H9 (cell line): ENCODE results near the gene IGF2BP3. TPM values are rescaled to one million over a fixed set of nuclear protein-coding genes. Genes with fewer than 3 reads are reported as not detected.
"Not testable (repeated sequence)": the region's sequence is repeated elsewhere in the genome, so short reads cannot be mapped to it uniquely, and the experiment has no call there.

ENCODE experiments used
- DNase-seq: peaks from one replicate; pipeline ENCODE4 v3.0.0-alpha.2; 2017
- H2AFZ ChIP-seq: one replicate; pipeline ENCODE4 v1.6.1; 2013; ENCODE audit warnings: mild to moderate bottlenecking, low read length, control low read depth, moderate library complexity
- H2AK5ac ChIP-seq: 2 replicates; pipeline ENCODE4 v1.6.1; 2013; ENCODE audit warnings: low read length, control low read depth, mixed read lengths; ENCODE audit not compliant: insufficient read length
- H2BK120ac ChIP-seq: one replicate; pipeline ENCODE4 v1.6.1; 2013; ENCODE audit warnings: low read depth, mild to moderate bottlenecking, low read length, control low read depth, inconsistent platforms; ENCODE audit not compliant: poor library complexity, severe bottlenecking
- H2BK12ac ChIP-seq: 2 replicates; pipeline ENCODE4 v1.6.1; 2013; ENCODE audit warnings: low read length, control low read depth, mixed read lengths, low read depth; ENCODE audit not compliant: insufficient read length
- H2BK15ac ChIP-seq: 2 replicates; pipeline ENCODE4 v1.6.1; 2013; ENCODE audit warnings: low read depth, low read length, control low read depth
- H2BK20ac ChIP-seq: one replicate; pipeline ENCODE4 v1.6.1; 2013; ENCODE audit warnings: low read depth, mild to moderate bottlenecking, low read length, control low read depth, inconsistent platforms; ENCODE audit not compliant: poor library complexity, severe bottlenecking
- H2BK5ac ChIP-seq: 2 replicates; pipeline ENCODE4 v1.6.1; 2013; ENCODE audit warnings: low read length, control low read depth, mixed read lengths; ENCODE audit not compliant: insufficient read length
- H3K14ac ChIP-seq: 2 replicates; pipeline ENCODE4 v1.6.1; 2013; ENCODE audit warnings: low read length, control low read depth; ENCODE audit not compliant: insufficient read depth
- H3K18ac ChIP-seq: 2 replicates; pipeline ENCODE4 v1.6.1; 2013; ENCODE audit warnings: low read depth, mild to moderate bottlenecking, mixed read lengths, low read length, control low read depth; ENCODE audit not compliant: insufficient read length
- H3K23ac ChIP-seq: 2 replicates; pipeline ENCODE4 v1.6.1; 2013; ENCODE audit warnings: low read length, control low read depth, mixed read lengths, low read depth; ENCODE audit not compliant: insufficient read length
- H3K23me2 ChIP-seq: 2 replicates; pipeline ENCODE4 v1.6.1; 2013; ENCODE audit warnings: low read depth, mild to moderate bottlenecking, mixed read lengths, low read length, control low read depth; ENCODE audit not compliant: insufficient read length, poor library complexity, severe bottlenecking
- H3K27ac ChIP-seq: 2 replicates; pipeline ENCODE4 v1.5.1; 2013; ENCODE audit warnings: low read length, control low read depth, mixed read lengths, low read depth; ENCODE audit not compliant: insufficient read length
- H3K27me3 ChIP-seq: 2 replicates; pipeline ENCODE4 v1.6.1; 2013; ENCODE audit warnings: low read length, control low read depth, inconsistent platforms; ENCODE audit not compliant: insufficient read depth
- H3K4ac ChIP-seq: 2 replicates; pipeline ENCODE4 v1.6.1; 2013; ENCODE audit warnings: low read depth, mild to moderate bottlenecking, control low read depth, inconsistent platforms, low read length, moderate library complexity
- H3K4me1 ChIP-seq: 2 replicates; pipeline ENCODE4 v1.6.1; 2013; ENCODE audit warnings: low read length, control low read depth, inconsistent platforms; ENCODE audit not compliant: insufficient read depth
- H3K4me2 ChIP-seq: 2 replicates; pipeline ENCODE4 v1.6.1; 2013; ENCODE audit warnings: low read length, control low read depth, mixed read lengths; ENCODE audit not compliant: insufficient read length, insufficient read depth
- H3K56ac ChIP-seq: 2 replicates; pipeline ENCODE4 v1.6.1; 2013; ENCODE audit warnings: low read depth, mild to moderate bottlenecking, mixed read lengths, low read length, control low read depth; ENCODE audit not compliant: insufficient read length
- H3K79me1 ChIP-seq: 2 replicates; pipeline ENCODE4 v1.6.1; 2013; ENCODE audit warnings: low read depth, mild to moderate bottlenecking, moderate library complexity, low read length, control low read depth, inconsistent platforms; ENCODE audit not compliant: insufficient read depth, poor library complexity, severe bottlenecking
- H3K79me2 ChIP-seq: 2 replicates; pipeline ENCODE4 v1.6.1; 2013; ENCODE audit warnings: low read length, control low read depth, inconsistent platforms; ENCODE audit not compliant: insufficient read depth
- H3K9ac ChIP-seq: 2 replicates; pipeline ENCODE4 v1.6.1; 2013; ENCODE audit warnings: low read length, control low read depth, mixed read lengths; ENCODE audit not compliant: insufficient read length; ENCODE audit errors: extremely low read depth
- H3K9me3 ChIP-seq: one replicate; pipeline ENCODE4 v1.6.1; 2013; ENCODE audit warnings: low read depth, low read length, inconsistent platforms; ENCODE audit not compliant: control insufficient read depth
- H3T11ph ChIP-seq: one replicate; pipeline ENCODE4 v1.6.1; 2013; ENCODE audit warnings: mild to moderate bottlenecking, low read length, control low read depth, inconsistent platforms
- H4K20me1 ChIP-seq: one replicate; pipeline ENCODE4 v1.6.1; 2013; ENCODE audit not compliant: control insufficient read depth, insufficient read length, insufficient read depth
- H4K5ac ChIP-seq: 2 replicates; pipeline ENCODE4 v1.6.1; 2013; ENCODE audit warnings: low read depth, mild to moderate bottlenecking, mixed read lengths, low read length, control low read depth; ENCODE audit not compliant: insufficient read length
- H4K8ac ChIP-seq: replicated peaks from 2 replicates; pipeline ENCODE4 v1.6.1; 2013; ENCODE audit warnings: low read length, control low read depth, mixed read lengths, low read depth; ENCODE audit not compliant: insufficient read length
- H4K91ac ChIP-seq: 2 replicates; pipeline ENCODE4 v1.6.1; 2013; ENCODE audit warnings: low read depth, mild to moderate bottlenecking, moderate library complexity, mixed read lengths, low read length, control low read depth; ENCODE audit not compliant: insufficient read length
- H3K27ac Mint-ChIP-seq, 3 experiments: 2 replicates in 2 of 3; 3 replicates in 1 of 3; pipeline ENCODE4 v1.8.0; 2020 to 2021; ENCODE audit warnings: mixed read lengths in 3 of 3, mild to moderate bottlenecking in 1 of 3, moderate library complexity in 1 of 3
- H3K27me3 Mint-ChIP-seq: 2 replicates; pipeline ENCODE4 v1.8.0; 2021; ENCODE audit warnings: low read depth, mild to moderate bottlenecking, moderate library complexity, mixed read lengths
- H3K36me3 Mint-ChIP-seq, 3 experiments: 2 replicates in 2 of 3; 3 replicates in 1 of 3; pipeline ENCODE4 v1.8.0; 2020 to 2021; ENCODE audit warnings: low read depth in 3 of 3, mixed read lengths in 3 of 3; ENCODE audit not compliant: insufficient read depth in 1 of 3
- H3K4me1 Mint-ChIP-seq, 2 experiments: 2 replicates each; pipeline ENCODE4 v1.8.0; 2020; ENCODE audit warnings: mixed read lengths in 2 of 2
- H3K4me3 Mint-ChIP-seq, 2 experiments: 2 replicates in 1 of 2; 3 replicates in 1 of 2; pipeline ENCODE4 v1.8.0; 2020 to 2021; ENCODE audit warnings: mild to moderate bottlenecking in 2 of 2, mixed read lengths in 2 of 2, moderate library complexity in 1 of 2
- H3K9me3 Mint-ChIP-seq, 2 experiments: 2 replicates in 1 of 2; 3 replicates in 1 of 2; pipeline ENCODE4 v1.8.0; 2020; ENCODE audit warnings: mild to moderate bottlenecking in 2 of 2, mixed read lengths in 2 of 2, moderate library complexity in 1 of 2
- WGBS: extraction: QIAGEN DNeasy Blood & Tissue Kit; methylation state at CpG from one replicate; pipeline ENCODE4 v1.1.7; 2013; ENCODE audit warnings: missing lambda C conversion rate, low lambda C conversion rate, mixed read lengths; ENCODE audit not compliant: insufficient read length; ENCODE audit errors: extremely low coverage; 5-methylcytosine and 5-hydroxymethylcytosine counted together
- total RNA-seq: library from RNA; stranded (reverse); gene quantifications from 2 replicates; pipeline ENCODE4 v1.2.1, GENCODE V29; 2021
- TF ChIP-seq, protein P1 (sequence below): fragments of 200-600 bp; sonication (generic); conservative IDR thresholded peaks from 3 replicates; pipeline ENCODE4 v1.8.0; 2021; ENCODE audit warnings: antibody characterized with exemption, mild to moderate bottlenecking

IGF2BP3 gene
- total RNA-seq, 1 experiment from 2014 or later, result 197 TPM

DNA sequence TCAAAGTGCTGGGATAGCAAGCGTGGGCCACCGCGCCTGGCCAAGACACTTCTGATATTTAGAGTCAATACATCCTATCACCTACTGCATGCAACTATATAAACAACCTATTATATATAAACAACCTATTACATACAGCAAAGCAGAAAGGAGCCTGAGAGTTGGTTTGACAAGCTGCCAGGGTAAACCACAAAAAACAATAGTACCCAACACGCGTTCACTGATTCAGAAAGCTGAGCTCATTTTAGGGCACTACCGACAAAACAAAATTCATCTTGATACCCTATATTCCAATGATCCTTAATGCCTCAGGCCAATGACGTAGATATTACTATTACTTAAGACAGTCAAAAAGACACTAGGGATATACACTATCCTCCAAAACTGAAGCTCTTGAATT is 154.9 kb downstream of the IGF2BP3 start:
- Histone ChIP-seq H2BK20ac (no peak overlapping the region), H3K4me2 (no peak overlapping the region), H3K27ac (no peak overlapping the region), H4K8ac (no peak overlapping the region), H2BK5ac (no peak overlapping the region), H4K20me1 (no peaks in the 10 kb centered on the region), H2AK5ac (no peak overlapping the region), H3K23me2 (no peaks in the 10 kb centered on the region), H4K5ac (no peak overlapping the region), H2BK120ac (no peak overlapping the region), H3T11ph (no peak overlapping the region), H2BK15ac (no peak overlapping the region), H4K91ac (no peak overlapping the region), H2BK12ac (no peak overlapping the region), H3K14ac (no peak overlapping the region), H3K79me2 (no peaks in the 10 kb centered on the region), H3K4me1 (no peaks in the 10 kb centered on the region), H3K23ac (no peak overlapping the region), H3K4ac (no peak overlapping the region), H3K9ac (no peak overlapping the region), H3K18ac (no peak overlapping the region), H2AFZ (no peak overlapping the region), H3K79me1 (no peaks in the 10 kb centered on the region), H3K9me3 (no peaks in the 10 kb centered on the region), H3K56ac (no peak overlapping the region), H3K27me3 (no peaks in the 10 kb centered on the region)
- Mint-ChIP-seq H3K9me3 (no peaks in the 10 kb centered on the region), H3K4me3 (no peak overlapping the region), H3K4me1 (no peaks in the 10 kb centered on the region), H3K27me3 (no peaks in the 10 kb centered on the region), H3K27ac (no peak overlapping the region), H3K36me3 (peaks cover 57 to 93% (median 88%) of the 10 kb centered on the region in 3 experiments)
- DNase-seq, result no peak
- no CpG with 5 or more reads among the region's 7 CpGs for WGBS
- TF ChIP-seq, protein P1, sequence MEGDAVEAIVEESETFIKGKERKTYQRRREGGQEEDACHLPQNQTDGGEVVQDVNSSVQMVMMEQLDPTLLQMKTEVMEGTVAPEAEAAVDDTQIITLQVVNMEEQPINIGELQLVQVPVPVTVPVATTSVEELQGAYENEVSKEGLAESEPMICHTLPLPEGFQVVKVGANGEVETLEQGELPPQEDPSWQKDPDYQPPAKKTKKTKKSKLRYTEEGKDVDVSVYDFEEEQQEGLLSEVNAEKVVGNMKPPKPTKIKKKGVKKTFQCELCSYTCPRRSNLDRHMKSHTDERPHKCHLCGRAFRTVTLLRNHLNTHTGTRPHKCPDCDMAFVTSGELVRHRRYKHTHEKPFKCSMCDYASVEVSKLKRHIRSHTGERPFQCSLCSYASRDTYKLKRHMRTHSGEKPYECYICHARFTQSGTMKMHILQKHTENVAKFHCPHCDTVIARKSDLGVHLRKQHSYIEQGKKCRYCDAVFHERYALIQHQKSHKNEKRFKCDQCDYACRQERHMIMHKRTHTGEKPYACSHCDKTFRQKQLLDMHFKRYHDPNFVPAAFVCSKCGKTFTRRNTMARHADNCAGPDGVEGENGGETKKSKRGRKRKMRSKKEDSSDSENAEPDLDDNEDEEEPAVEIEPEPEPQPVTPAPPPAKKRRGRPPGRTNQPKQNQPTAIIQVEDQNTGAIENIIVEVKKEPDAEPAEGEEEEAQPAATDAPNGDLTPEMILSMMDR, result no peak

GRCh38 chr7:23312141-23312540 is 158.2 kb downstream of the IGF2BP3 start:
- H3K4me1 Mint-ChIP-seq, H4K8ac ChIP-seq, H3K4me2 ChIP-seq, H3K27me3 Mint-ChIP-seq, H3K9me3 Mint-ChIP-seq, H3K27ac ChIP-seq, H2BK5ac ChIP-seq, H3K23me2 ChIP-seq, H3K27me3 ChIP-seq, H3K4ac ChIP-seq, H3K18ac ChIP-seq, H3T11ph ChIP-seq, H3K23ac ChIP-seq, H3K14ac ChIP-seq, H3K79me2 ChIP-seq, H2AK5ac ChIP-seq, H3K79me1 ChIP-seq, H2BK12ac ChIP-seq, H3K56ac ChIP-seq, H2AFZ ChIP-seq, H3K4me3 Mint-ChIP-seq, H2BK20ac ChIP-seq, H2BK15ac ChIP-seq, H4K20me1 ChIP-seq, H3K4me1 ChIP-seq, H4K5ac ChIP-seq, H4K91ac ChIP-seq, H3K9me3 ChIP-seq, H2BK120ac ChIP-seq, DNase-seq, H3K9ac ChIP-seq: not testable (repeated sequence)
- no CpG with 5 or more reads among the region's 2 CpGs for WGBS
- Mint-ChIP-seq H3K36me3 (peaks cover 44 to 91% (median 82%) of the 10 kb centered on the region in 3 experiments; a peak in 6 of 7 replicates), H3K27ac (peak overlapping the region in 1 of 3 experiments; percentile 36; a peak in 1 of 7 replicates)
